CD8-positive, alpha-beta memory T cell (primary cell): ENCODE data around the gene APOD. TPM values are rescaled to one million over a fixed set of nuclear protein-coding genes. Genes with fewer than 3 reads are reported as not detected.
"Not testable (repeated sequence)": the region's sequence is repeated elsewhere in the genome, so short reads cannot be mapped to it uniquely, and the experiment has no call there.

ENCODE experiments used
- CTCF ChIA-PET: fragments of 350-600 bp; sonication (Branson Sonifier 250); formaldehyde crosslinking; loops from one replicate; lab custom pipeline; 2021; ENCODE audit warnings: antibody characterized with exemption; lab: Charles Lee
- POLR2A ChIA-PET: fragments of 350-600 bp; sonication (Branson Sonifier 250); formaldehyde crosslinking; loops from one replicate; lab custom pipeline; 2021; ENCODE audit warnings: antibody characterized with exemption; lab: Charles Lee
- DNase-seq, 5 donors: peaks; one replicate each; pipeline versions ENCODE4 v3.0.0 to v3.0.0-alpha.2; 2020 to 2022; ENCODE audit warnings: mixed read lengths in 1 of 5
- H3K27ac ChIP-seq: one replicate; pipeline ENCODE4 v1.7.0; 2013; ENCODE audit warnings: low read depth, mild to moderate bottlenecking, low read length, moderate library complexity
- H3K27me3 ChIP-seq: 2 replicates; pipeline ENCODE4 v1.7.0; 2013; ENCODE audit warnings: low read length, mild to moderate bottlenecking; ENCODE audit not compliant: insufficient read depth, poor library complexity, severe bottlenecking
- H3K36me3 ChIP-seq: 2 replicates; pipeline ENCODE4 v1.7.0; 2013; ENCODE audit warnings: mild to moderate bottlenecking, low read length, moderate library complexity; ENCODE audit not compliant: insufficient read depth
- H3K4me1 ChIP-seq: 2 replicates; pipeline ENCODE4 v1.7.0; 2013; ENCODE audit warnings: mild to moderate bottlenecking, low read length, moderate library complexity; ENCODE audit not compliant: insufficient read depth
- H3K4me3 ChIP-seq: 2 replicates; pipeline ENCODE4 v1.7.0; 2013; ENCODE audit warnings: mild to moderate bottlenecking, low read length
- H3K9me3 ChIP-seq: 2 replicates; pipeline ENCODE4 v1.7.0; 2013; ENCODE audit warnings: mild to moderate bottlenecking, low read length
- H3K27ac Mint-ChIP-seq, 8 donors: one replicate each; pipeline ENCODE4 v1.8.0; 2020 to 2021; ENCODE audit warnings: mixed read lengths in 8 of 8, mild to moderate bottlenecking in 6 of 8, inconsistent platforms in 3 of 8, moderate library complexity in 3 of 8
- H3K27me3 Mint-ChIP-seq, 2 donors: one replicate each; pipeline ENCODE4 v1.8.0; 2020 to 2021; ENCODE audit warnings: mixed read lengths in 2 of 2, mild to moderate bottlenecking in 1 of 2, moderate library complexity in 1 of 2
- H3K36me3 Mint-ChIP-seq, 3 donors: one replicate each; pipeline ENCODE4 v1.8.0; 2020 to 2021; ENCODE audit warnings: mixed read lengths in 3 of 3, inconsistent platforms in 1 of 3, mild to moderate bottlenecking in 1 of 3
- H3K4me1 Mint-ChIP-seq, 3 donors: one replicate each; pipeline ENCODE4 v1.8.0; 2020 to 2021; ENCODE audit warnings: mixed read lengths in 3 of 3, inconsistent platforms in 1 of 3, mild to moderate bottlenecking in 1 of 3
- H3K4me3 Mint-ChIP-seq, 7 donors: one replicate each; pipeline ENCODE4 v1.8.0; 2020 to 2021; ENCODE audit warnings: mixed read lengths in 7 of 7, mild to moderate bottlenecking in 6 of 7, moderate library complexity in 4 of 7, inconsistent platforms in 2 of 7
- H3K9me3 Mint-ChIP-seq, 5 donors: one replicate each; pipeline ENCODE4 v1.8.0; 2020 to 2022; ENCODE audit warnings: mixed read lengths in 5 of 5, mild to moderate bottlenecking in 3 of 5, moderate library complexity in 2 of 5, inconsistent platforms in 1 of 5
- polyA plus RNA-seq: library from polyadenylated mRNA; unstranded; fragments of 300-500 nt; fragmentation: Illumina TruSeq; gene quantifications from one replicate; pipeline ENCODE4 v1.2.3, GENCODE V29; 2021
- total RNA-seq, 2 experiments: library from RNA; stranded (reverse); gene quantifications; one replicate each; pipeline ENCODE4 v1.2.3, GENCODE V29; 2021

The APOD gene
- under 1 TPM in 1 of 2 experiments, not detected in 1; 0.20 TPM for total RNA-seq
- polyA plus RNA-seq, result not detected

DNA sequence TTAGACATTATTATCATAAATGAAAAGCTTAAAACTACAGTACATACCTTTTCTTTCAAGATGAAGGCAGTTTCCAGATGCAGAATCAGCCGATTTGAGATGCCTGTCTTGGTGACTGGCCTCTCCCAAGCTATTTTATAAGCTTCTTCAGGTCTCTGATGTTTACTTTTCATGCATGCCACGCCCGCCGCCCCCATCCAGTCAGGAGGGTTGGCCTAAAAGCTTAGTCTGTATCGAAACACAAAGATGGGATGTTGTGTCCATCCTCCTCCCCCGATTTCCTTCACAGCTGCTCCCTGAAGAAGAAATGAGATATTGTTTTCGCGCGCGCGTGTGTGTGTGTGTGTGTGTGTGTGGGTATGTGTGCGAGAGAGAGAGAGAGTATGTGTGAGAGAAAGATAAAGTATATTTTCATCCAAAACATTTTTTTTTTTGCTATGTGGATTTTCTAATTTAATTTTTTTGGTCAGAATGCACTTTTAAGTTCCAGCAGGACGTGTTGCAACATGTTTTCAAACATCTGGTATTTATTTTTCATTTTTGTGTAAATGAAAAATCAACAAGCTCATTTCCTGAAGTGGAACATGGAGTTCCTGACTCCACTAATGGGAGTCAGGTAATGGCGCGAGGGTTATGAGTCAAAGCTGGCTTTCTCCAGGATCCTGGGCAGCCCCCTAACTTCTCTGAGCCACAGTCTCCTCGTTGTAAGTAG is at the start of gene APOD:
APOD (minus strand) TSS at position 110 of the 712 bp plus-strand sequence. CDS start 4,479 bp downstream, outside the sequence.
- H3K4me1 ChIP-seq, result peaks cover 16% of the 10 kb centered on the region
- H3K4me3 Mint-ChIP-seq, result no peak within 1 kb of the TSS
- H3K4me1 Mint-ChIP-seq, result no peaks in the 10 kb centered on the region
- no peaks in the 10 kb centered on the region for H3K9me3 Mint-ChIP-seq
- CTCF ChIA-PET, result interaction anchor here (1.4 kb wide), 1 partner anchor 20 kb away, joined by 3 read pairs; no protein-coding TSS in a partner anchor
- no peak within 1 kb of the TSS for H3K27ac Mint-ChIP-seq
- no peak for DNase-seq
- no peaks in the 10 kb centered on the region for H3K36me3 ChIP-seq
- peaks cover 9 to 11% of the 10 kb centered on the region in 2 donors for H3K27me3 Mint-ChIP-seq
- no peak within 1 kb of the TSS for H3K4me3 ChIP-seq
- no peaks in the 10 kb centered on the region for H3K9me3 ChIP-seq
- H3K27ac ChIP-seq, result no peak within 1 kb of the TSS
- H3K36me3 Mint-ChIP-seq, result no peaks in the 10 kb centered on the region
- H3K27me3 ChIP-seq, result no peaks in the 10 kb centered on the region
- POLR2A ChIA-PET, result no interaction called here

DNA sequence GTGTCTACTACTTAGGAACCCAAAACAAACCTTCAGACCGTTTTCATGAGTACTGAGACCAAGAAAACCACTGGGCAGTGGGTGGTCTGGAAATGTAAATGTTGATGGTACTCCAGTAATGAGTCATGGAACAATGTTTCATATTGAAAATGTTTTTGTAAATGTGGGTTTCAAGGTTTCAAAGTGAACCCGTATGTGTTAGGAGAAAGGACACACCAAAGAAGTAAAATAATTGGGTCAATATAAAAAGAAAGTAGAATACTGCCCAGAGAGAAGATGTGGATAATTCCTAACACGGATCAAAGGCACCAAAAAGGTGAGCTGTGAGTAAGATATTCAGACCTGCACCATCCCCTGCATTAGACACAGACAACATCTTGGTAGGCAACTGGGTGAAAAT is 49.6 kb upstream of the APOD start:
- H3K27ac ChIP-seq, CTCF ChIA-PET, DNase-seq, H3K4me3 ChIP-seq, H3K27me3 ChIP-seq, H3K36me3 Mint-ChIP-seq, H3K4me1 ChIP-seq, H3K9me3 Mint-ChIP-seq, H3K9me3 ChIP-seq, H3K36me3 ChIP-seq, H3K27me3 Mint-ChIP-seq, POLR2A ChIA-PET: not testable (repeated sequence)
- peak overlapping the region; percentile 27 to 81 (median 55) for H3K4me3 Mint-ChIP-seq
- H3K4me1 Mint-ChIP-seq, result peaks cover 7 to 12% (median 9%) of the 10 kb centered on the region in 3 donors
- peak overlapping the region in 1 of 8 donors; percentile 43 for H3K27ac Mint-ChIP-seq

- CTCF ChIA-PET, result not testable (repeated sequence)
- peak overlapping the region in 6 of 7 donors; percentile 38 to 78 (median 50) for H3K4me3 Mint-ChIP-seq
- H3K27ac Mint-ChIP-seq, result peak overlapping the region in 2 of 8 donors; percentile 80 to 84
Measured at GRCh38 chr3:195632501-195633185, 48.9 kb upstream of the APOD start.

DNA sequence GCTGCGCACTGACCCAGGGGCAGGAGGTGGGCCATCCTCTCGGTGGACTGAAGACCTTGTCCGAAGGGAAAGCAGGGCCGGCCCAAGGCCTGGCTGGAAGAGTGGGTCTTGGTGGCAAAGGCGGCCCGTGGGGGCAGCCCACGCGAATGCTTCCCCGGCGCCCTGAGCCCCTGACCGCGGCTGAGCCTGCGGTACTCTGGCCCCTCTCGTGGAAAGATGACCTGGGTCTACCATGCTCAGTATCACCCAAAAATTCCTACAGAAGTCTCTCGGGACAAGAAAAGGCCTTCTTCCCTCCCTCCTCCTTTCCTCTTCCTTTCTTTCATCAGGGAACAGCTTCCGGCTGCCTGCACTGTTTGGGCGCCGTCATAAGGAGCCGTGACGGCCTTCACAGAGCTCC is 48.3 kb upstream of the APOD start:
- H3K9me3 ChIP-seq, H3K27ac Mint-ChIP-seq, H3K27me3 ChIP-seq, DNase-seq, CTCF ChIA-PET, H3K4me3 ChIP-seq, H3K4me1 ChIP-seq, H3K27ac ChIP-seq, H3K36me3 Mint-ChIP-seq, H3K36me3 ChIP-seq, H3K9me3 Mint-ChIP-seq, H3K27me3 Mint-ChIP-seq, POLR2A ChIA-PET, H3K4me1 Mint-ChIP-seq: not testable (repeated sequence)
- peak overlapping the region in 1 of 7 donors; percentile 78 for H3K4me3 Mint-ChIP-seq

More at GRCh38 chr3:195632501-195633185, 48.9 kb upstream of the APOD start:
- DNase-seq, H3K36me3 Mint-ChIP-seq, H3K4me3 ChIP-seq, H3K9me3 Mint-ChIP-seq, POLR2A ChIA-PET, H3K4me1 ChIP-seq, H3K36me3 ChIP-seq, H3K27me3 ChIP-seq, H3K9me3 ChIP-seq, H3K27me3 Mint-ChIP-seq, H3K27ac ChIP-seq: not testable (repeated sequence)
- H3K4me1 Mint-ChIP-seq, result peaks cover 7 to 12% (median 9%) of the 10 kb centered on the region in 3 donors

GRCh38 chr3:195630938-195631495 is 47.3 kb upstream of the APOD start:
- H3K4me1 Mint-ChIP-seq, H3K36me3 ChIP-seq, H3K27ac ChIP-seq, H3K27ac Mint-ChIP-seq, H3K4me3 Mint-ChIP-seq, H3K27me3 ChIP-seq, H3K36me3 Mint-ChIP-seq, H3K9me3 ChIP-seq, CTCF ChIA-PET, H3K27me3 Mint-ChIP-seq, DNase-seq, H3K9me3 Mint-ChIP-seq, H3K4me1 ChIP-seq, H3K4me3 ChIP-seq, POLR2A ChIA-PET: not testable (repeated sequence)

GRCh38 chr3:195630086-195630917 is 46.6 kb upstream of the APOD start:
- H3K36me3 Mint-ChIP-seq, H3K4me3 Mint-ChIP-seq, DNase-seq, CTCF ChIA-PET, H3K4me1 Mint-ChIP-seq, H3K27me3 ChIP-seq, H3K9me3 ChIP-seq, H3K27ac Mint-ChIP-seq, POLR2A ChIA-PET, H3K36me3 ChIP-seq, H3K27me3 Mint-ChIP-seq, H3K4me1 ChIP-seq, H3K27ac ChIP-seq, H3K9me3 Mint-ChIP-seq, H3K4me3 ChIP-seq: not testable (repeated sequence)

GRCh38 chr3:195629682-195630081 is 45.9 kb upstream of the APOD start:
- H3K27me3 Mint-ChIP-seq, H3K36me3 ChIP-seq, H3K4me3 ChIP-seq, DNase-seq, H3K4me1 ChIP-seq, H3K4me1 Mint-ChIP-seq, H3K27me3 ChIP-seq, H3K36me3 Mint-ChIP-seq, H3K9me3 ChIP-seq, POLR2A ChIA-PET, CTCF ChIA-PET, H3K27ac Mint-ChIP-seq, H3K27ac ChIP-seq, H3K9me3 Mint-ChIP-seq, H3K4me3 Mint-ChIP-seq: not testable (repeated sequence)
